DMS 273 (cell line): ENCODE results near the gene SHC3.
A peak's percentile ranks its signal among the peaks of the same experiment; 100 is the strongest.

Source experiments
- DNase-seq: peaks from one replicate; lab custom pipeline; 2025; ENCODE audit not compliant: unreplicated experiment; lab: John Stamatoyannopoulos, UW

Gene SHC3

DNA sequence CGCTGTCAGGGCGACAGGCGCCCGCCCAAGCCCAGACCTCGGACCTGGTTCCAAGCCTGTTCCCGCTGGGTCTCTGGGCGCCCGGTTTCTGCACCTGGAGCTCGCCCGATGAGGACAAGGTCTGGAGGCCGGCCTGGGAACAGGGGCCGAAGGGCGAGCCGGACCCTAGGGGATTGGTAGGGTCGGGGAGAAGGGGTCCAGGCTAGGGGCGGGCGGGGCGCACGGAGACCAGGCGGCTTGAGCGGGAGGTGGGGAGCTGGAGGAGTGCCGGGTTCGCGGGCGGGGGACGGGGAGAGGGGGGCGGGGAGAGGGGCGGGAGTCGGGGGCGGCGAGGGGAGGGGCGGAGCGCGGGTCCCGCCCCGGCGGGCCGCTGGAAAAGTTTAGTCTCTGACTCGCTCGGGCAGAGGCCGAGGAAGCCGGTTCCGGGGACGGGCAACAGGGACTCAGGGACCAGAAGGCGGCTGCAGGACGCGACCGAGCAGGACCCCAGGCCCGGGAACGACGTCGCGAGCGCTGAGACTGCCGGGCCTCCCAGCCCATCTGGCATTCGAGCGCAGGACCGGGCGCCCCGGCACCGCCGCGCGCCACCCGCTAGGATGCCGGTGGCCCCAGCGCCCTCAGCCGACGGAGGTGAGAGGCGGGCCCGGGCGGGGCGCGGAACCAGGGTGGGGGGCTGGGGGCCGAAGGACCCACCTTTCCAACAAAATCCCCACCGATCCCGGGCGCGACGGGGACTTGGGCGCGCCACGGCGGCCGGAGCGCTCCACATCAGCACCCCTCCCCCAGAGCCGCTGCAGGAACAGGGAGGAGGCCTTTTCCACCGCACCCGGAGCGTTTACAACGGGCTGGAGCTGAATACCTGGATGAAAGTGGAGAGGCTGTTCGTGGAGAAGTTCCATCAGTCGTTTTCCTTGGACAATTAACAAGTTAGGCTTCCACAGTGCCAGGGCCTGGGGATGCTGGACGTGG is 187.3 kb downstream of the SHC3 start, which contains the start of gene S1PR3:
TSS of gene S1PR3 (plus strand) at position 403 of the 969 bp plus-strand sequence. CDS start 9,733 bp downstream, outside the sequence.
- peak; percentile 75 for DNase-seq

DNA sequence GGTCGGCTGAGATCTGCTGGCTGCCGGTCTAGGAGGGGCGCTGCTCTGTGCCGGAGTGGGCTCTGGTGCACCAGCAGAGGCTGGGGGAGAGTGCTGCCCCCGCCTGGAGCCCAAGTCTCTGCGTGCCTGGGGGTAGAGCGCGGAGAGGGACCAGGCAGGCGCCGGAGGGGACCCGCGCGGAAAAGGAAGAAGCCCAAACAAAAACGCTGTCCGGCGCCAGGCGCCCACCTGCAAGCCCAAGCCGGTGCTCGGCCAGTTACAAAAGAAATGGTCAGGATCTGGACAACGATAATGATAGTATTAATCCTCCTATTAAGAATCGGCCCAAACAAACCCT is 187.9 kb downstream of the SHC3 start:
- DNase-seq = no peak

DNA sequence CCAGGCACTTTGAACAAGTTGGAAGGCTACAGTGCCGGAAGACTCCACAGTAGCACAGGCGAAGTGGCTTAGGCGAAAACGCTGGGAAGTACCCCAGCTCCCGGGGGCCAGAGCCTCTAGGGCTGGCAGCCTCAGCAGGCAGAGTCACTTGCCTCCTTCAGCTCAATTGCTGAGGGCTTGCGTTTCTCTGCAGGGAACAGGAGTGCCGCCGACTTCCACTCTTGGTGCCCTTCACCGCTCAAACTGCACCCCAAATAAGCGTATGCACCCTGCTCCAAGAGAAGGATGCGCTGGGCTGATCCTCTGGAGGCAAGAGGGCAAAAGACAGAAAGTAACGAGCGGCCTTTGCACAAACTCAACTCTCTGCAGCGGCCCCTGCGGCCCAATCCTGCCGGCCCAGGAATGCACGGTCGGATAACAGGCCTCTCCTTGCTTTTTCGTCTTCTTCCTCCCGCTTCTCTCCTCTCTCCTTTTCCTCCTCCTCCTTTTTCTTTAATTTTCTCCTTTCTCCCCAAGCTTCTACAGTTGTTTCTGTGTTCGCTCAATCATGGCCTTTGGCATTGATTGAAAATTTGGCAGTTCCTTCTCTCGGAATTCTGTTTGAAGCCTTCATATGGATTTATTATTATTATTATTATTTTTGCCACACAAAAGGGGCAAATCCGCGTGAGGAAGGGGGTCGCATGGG is 188.4 kb downstream of the SHC3 start:
- no peak for DNase-seq

DNA sequence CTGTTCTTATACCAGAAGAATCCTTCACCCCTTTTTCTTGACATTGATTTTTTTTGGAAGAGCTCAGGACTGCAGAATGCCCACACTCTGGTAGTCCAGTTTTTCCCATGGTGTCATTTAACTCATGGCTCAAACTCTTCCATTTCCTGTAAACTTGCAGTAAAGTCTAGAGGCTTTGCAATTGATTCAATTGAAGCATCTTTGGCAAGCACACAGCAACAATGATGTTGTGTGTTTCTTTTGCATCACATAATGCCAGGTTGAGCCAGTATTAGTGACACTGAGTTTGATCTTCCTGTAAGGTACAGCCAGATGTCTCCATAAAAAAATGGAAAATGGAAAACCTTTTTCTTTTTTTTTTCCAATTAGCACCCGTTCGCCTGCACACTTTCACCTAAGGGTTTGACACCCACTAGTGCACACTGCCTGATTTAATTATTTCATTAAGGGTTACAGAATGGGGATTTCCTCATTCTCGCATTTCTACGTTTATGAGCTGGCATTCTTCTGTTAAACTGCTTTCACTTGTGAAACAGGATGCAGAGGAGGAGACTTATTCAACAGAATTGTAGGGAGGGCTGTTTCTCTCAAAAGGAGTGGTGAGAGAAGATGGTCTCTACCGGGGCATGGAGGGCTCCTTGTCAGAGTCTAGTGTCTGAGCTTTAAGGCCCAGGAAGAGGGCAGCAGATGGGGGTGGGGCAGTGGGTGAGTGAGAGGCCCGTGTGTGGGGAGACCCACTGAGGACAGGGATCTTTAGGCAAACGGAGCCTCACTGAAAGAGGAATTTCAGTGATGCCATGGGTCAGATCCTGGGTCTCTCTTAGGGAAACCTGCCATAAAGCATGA is 189.6 kb downstream of the SHC3 start:
- no peak for DNase-seq

DNA sequence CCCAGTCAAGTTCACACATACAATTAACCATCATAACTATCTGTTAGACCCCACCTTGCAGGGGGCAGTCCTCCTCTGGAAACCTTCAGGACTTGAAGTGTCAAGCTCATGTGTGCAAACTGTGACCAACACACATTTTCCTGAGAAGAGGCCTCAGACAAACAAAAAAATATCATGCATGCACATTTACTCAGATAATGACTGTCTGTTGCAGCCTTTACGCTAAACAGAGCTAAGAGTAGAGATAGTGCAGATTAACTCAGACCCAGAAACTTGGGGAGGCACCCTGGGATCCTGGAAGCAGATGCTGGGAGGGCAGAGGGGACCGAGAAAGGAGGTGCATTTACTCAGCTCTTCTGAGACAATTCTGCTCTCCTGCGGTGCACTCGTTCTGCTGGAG is 191.0 kb downstream of the SHC3 start:
- no peak for DNase-seq

DNA sequence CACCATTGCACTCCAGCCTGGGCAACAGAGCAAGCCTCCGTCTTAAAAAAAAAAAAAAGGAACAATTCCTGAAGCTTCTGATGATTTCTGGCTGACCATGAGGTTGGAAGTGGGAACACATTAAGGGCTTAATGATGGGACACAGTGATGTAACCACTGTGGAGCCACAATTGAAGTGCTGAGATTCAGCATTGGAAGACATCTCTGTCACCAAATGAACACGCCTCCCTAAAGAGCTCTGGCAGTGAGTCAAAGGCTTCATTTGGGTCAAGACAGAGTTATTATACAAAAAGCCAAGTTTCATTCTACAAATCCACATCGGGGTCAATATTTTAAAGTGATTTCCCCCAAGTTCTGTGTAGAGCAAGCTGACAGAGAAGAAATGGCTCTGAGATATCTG is 191.8 kb downstream of the SHC3 start:
- DNase-seq = no peak

DNA sequence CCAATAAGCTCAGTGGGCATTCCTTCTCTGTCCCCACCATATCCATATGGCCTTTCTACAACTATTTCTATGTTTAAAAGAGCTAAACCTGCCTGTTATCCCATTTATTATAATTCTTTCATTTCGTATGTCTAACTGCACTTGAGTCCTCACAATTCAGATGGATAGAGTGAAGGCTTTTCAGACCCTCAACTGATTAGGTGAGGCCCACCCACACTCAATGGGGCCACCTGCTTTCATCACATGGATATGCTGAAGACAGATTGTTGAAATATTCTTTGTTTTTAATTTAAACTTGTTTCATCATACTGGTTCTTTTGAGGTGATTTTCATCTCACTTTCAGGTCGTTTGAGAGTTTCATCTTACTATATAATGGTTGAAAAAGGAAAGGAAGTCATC is 193.0 kb downstream of the SHC3 start:
- no peak for DNase-seq

DNA sequence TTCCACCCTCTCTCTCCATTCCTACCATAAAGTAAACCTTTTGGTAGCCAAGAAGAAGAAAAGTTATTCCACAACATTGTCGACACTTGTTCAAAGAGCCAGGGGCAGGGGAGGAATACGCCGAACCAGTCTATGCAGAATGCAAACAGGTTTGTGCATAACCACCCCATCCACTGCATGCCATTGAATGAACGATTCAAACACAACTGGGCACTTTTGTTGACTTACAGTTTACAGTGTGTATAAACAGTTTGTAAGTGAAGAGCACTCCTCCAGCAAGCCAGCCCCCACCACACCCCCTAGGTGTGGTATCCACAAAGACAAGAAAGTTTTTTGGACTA is 194.1 kb downstream of the SHC3 start:
- DNase-seq = no peak

DNA sequence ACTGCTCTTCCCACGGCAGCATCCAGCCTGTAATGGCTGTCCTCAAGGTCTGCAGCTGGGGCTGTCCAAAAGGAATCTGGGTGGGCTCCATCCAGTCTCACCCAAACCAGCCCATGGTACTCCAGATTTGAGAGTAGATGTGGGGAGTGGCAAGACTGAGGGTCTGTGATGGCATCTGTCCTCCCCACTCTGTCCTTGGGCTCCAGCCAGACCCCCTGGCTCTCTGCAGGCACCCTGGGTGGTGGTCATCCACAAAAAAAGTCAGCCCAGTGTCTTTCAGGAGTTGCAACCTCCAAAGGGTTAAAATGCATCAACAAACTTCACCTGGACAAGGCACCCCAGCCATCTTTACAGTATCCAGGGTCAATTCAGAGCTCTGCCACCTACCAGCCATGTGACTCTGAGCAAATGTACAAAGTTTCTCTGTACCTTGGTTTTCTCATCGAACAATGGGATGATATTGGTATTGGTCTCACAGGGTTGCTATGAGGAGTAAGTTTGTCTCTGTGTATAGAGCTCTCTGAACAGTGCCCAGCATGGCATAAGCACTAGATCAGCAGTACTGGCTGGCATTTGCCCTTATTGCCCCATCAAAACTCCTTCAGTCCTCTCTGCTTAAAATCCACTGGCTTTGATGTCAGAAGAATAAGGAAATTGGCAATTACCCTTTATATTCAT is 194.6 kb downstream of the SHC3 start:
- no peak for DNase-seq

DNA sequence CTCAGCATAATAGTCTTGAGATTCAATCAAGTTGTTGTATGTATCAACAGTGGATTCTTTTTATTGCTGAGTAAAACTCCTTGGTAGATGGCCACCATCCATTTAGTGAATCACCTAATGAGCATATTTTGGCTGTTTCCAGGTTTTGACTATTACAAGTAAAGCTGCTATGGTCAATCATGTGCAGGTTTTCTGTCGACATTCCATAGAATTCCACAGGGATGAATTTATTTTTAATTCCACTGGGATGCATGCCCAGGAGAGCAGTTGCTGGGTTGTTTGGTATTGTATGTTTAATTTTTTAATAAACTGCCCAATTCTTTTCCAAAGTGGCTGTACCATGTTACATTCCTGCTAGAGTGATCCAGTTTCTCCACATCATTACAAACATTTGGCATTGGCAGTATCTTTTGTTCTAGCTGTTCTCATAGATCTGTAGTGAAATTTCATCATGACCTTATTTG is 197.8 kb downstream of the SHC3 start:
- DNase-seq = no peak

DNA sequence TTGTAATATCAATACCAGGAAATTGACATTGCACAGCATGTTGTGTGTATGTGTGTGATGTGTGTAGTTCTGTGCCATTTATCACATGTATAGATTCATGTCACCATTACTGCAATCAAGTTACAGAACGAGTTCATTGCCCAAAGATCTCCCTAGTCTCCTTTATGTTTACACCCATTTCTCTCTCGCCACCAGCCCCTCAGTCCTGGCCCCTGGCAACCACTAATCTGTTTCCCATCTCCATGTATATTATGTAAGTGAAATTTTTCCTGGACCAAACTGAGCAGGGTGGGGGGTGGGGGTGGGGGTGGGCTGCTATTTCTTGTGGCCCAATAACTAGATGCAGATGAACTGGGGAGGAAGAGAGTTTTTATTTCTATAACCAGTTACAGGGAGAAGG is 198.8 kb downstream of the SHC3 start:
- DNase-seq = no peak

DNA sequence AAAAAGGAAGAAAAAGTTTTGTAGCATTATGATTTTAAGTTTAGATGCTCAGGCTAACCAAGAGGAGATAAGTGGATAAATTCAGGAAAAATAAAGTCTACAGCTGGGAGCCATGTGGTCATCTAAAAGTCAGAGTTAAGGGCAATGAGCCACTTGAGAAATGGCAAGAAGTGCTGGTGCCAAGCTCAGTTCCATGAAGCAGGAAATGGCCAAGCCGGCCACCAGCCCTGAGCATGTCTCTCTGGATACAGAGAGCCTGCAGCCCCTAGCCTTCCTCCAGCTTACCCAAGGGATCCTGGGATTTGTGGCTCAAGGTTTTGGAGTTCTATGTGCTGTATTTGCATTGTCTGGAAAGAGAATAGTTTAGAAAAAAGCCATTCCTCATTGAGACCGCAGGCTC is 199.6 kb downstream of the SHC3 start:
- DNase-seq = no peak

DNA sequence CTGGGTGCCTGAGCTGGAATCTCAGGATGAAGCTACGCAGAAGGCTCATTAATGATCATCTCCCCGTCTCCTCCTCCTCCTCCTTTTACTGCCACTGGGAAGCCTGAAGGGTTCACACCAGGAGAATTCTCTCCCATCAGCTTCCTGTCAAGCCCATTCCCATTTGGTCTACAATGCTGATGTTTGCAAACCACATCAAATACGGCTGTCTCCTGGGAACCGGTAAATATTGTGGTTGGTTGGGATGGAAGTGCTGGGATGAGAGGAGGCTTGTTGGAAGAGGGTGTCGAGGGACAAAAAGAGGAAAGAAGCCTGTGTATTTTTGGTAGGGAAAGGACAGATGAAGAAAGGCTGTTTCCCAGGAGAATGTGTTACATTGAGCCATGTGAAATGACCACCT is 200.6 kb downstream of the SHC3 start:
- no peak for DNase-seq

DNA sequence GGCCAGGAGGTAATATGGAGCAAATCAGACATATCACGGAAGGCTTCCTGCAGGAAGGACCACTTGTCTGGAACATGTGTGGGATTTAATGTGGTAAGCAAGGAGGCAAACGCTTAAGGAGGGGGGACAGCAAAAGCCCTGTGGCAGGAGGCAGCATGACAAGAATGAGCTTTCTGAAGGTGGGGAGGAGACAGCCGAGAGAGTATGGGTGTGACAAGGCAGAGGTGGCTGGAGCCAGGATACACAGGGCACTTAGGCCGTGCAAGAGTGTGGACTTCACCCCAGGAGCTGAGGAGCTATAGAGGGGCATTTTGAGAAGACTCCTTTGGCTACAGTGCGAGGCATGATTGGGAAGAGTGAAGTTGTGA is 201.7 kb downstream of the SHC3 start:
- DNase-seq = no peak

DNA sequence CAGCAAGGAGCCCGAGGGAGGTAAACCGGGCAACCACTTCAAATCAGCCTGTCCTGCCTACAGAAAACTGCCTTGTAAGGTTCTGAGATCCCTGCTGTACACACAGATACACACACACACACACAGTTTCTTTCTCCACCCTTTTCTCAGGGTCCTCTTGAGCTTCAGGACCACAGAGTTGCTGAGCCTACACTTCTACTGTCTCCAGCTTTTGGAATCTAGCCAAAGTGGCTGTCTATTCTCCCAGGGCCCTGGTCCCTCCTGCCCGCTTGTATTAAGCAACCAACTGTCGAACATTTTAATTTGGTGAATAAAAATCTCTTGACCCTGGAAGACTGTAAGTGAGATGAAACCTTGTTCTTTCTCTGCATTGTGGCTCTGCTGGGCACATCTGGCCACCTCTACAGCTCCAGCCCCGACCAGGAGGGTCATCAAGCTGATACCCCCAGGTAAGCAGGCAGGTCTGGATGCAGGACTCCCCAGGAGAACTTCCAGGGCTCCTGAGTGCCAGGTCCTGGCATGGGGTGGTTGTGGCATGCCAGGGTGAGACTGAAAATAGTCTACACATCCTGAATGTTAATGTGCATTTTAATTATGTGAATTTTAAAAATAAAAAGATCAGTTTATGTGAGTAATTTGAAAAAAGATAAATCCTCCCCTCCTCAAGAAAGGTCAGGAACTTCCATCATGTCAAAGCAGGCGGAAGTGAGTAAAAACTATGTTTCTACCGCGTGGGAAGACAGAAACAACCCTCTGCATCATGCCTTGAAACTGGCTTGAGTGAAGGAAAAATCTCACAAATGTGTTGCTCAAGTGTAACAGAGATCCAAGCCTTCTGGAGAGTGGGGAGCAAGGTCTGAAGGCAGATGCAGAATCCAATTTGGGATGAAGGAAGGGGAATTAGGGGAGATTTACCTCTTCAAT is 202.4 kb downstream of the SHC3 start:
- DNase-seq = no peak

DNA sequence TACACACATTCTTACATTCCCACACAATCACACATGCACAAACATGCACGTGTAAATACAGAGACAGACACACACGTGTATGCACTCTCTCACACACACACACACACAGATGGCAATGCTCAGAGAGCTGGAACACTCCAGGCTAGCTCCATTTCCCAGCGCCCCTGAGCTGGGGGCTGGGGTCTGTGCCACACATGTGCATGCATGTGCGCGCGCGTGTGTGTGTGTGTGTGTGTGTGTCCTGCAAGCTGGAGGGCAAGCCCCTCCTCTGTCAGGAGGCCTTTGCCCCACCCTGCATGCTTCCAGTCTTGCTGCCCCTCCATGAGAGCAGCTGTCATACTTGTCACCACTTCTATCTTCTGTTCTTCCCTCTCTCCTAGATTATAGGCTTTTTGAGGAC is 204.0 kb downstream of the SHC3 start:
- DNase-seq = no peak

DNA sequence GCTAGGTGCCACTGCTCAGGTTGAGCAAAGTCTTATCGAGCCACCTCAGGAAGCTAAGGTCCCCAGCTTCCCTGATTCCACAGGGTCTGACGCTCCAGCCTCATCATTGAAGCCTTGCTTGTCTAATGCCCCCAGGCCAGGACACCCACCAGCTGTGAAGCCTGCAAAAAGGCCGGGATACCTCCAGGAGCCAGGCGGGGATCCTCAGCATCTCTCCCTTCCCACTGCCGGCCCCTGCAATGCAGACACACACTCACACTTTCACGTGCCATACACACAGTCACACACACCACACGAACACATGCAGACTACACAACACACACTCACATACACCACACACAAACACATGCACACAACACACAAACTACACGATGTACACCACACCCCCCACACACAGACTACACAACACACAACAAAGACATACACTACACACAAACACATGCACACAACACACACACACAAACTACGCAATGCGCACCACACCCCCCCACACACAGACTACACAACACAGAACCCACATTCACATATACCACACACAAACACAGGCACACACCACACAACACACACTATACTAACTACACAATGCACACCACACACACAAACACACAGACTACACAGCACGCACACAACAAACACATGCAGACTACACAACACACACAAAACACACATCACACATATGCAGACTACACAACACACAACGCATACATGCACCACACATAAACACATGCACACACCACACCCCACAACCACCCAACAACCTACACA is 205.2 kb downstream of the SHC3 start:
- peak; percentile 13 for DNase-seq

DNA sequence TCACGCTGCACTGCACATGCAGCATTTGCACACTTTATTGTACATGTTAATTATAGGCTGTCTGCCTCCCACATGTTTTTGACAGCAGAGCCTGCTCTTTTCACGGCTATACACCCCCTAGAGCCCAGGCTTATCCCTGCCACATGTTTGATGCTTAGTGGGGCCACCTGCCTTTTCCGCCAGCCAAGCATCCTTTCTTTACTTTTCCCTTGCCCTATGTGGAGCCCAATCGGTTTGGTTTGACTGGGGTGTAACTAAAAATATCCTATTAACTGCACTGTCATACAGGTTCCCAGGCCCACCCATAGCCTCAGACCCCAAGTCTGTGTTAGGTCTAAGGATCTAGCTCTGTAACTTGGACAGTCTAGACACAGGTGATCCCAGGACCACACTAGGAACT is 206.2 kb downstream of the SHC3 start:
- no peak for DNase-seq
